ENCODE measurements around the gene CDK5R1. TPM values are rescaled to one million over a fixed set of nuclear protein-coding genes. Genes with fewer than 3 reads are reported as not detected.

Gene CDK5R1
- total RNA-seq, 4 donors from 2014 or later = 5.7 to 12.1 (median 10.7) TPM

- Histone ChIP-seq H3K36me3 (peaks cover 19 to 100% (median 34%) of the 10 kb centered on the region in 3 donors), H3K4me3 (no peak overlapping the region), H3K9me3 (no peaks in the 10 kb centered on the region), H3K27ac (no peak overlapping the region), H3K27me3 (no peaks in the 10 kb centered on the region), H3K4me1 (no peaks in the 10 kb centered on the region)
- TF ChIP-seq CTCF (IDR thresholded peaks at IDR 0.05) (no peak), POLR2A (IDR thresholded peaks at IDR 0.05) (no peak)
- intact Hi-C loops (cut with DNase I) = no loop called here
- no peak for DNase-seq
- 89 to 96% methylated on average over 7 of the region's 7 CpGs for WGBS, 2 donors
Measured at GRCh38 chr17:32467949-32468348, 18.8 kb upstream of the CDK5R1 start.

GRCh38 chr17:32470405-32471167 is 16.2 kb upstream of the CDK5R1 start:
- TF ChIP-seq POLR2A (IDR thresholded peaks at IDR 0.05) (no peak), CTCF (IDR thresholded peaks at IDR 0.05) (no peak)
- no peaks in the 10 kb centered on the region for H3K9me3 ChIP-seq
- no peaks in the 10 kb centered on the region for H3K4me1 ChIP-seq
- peaks cover 30 to 100% (median 56%) of the 10 kb centered on the region in 3 donors for H3K36me3 ChIP-seq
- no peak for DNase-seq
- H3K27ac ChIP-seq = no peak overlapping the region
- 91 to 96% methylated on average over 6 of the region's 6 CpGs for WGBS, 2 donors
- no peak overlapping the region for H3K4me3 ChIP-seq
- H3K27me3 ChIP-seq = no peaks in the 10 kb centered on the region
- intact Hi-C loops (cut with DNase I) = no loop called here

- TF ChIP-seq POLR2A (IDR thresholded peaks at IDR 0.05) = no peak
- no peak for TF ChIP-seq CTCF (IDR thresholded peaks at IDR 0.05)
- Histone ChIP-seq H3K4me1 (no peaks in the 10 kb centered on the region), H3K27me3 (no peaks in the 10 kb centered on the region), H3K27ac (no peak overlapping the region), H3K36me3 (peaks cover 38 to 100% (median 67%) of the 10 kb centered on the region in 3 donors), H3K9me3 (no peaks in the 10 kb centered on the region), H3K4me3 (no peak overlapping the region)
- intact Hi-C loops (cut with DNase I) = no loop called here
- no peak for DNase-seq
- 94 to 95% methylated on average over 4 of the region's 4 CpGs for WGBS, 2 donors
Measured at GRCh38 chr17:32471652-32472051, 15.1 kb upstream of the CDK5R1 start.

GRCh38 chr17:32475258-32475657 is 11.5 kb upstream of the CDK5R1 start:
- no peak for DNase-seq
- H3K27ac ChIP-seq = no peak overlapping the region
- intact Hi-C loops (cut with DNase I) = no loop called here
- peaks cover 47 to 100% (median 74%) of the 10 kb centered on the region in 3 donors for H3K36me3 ChIP-seq
- TF ChIP-seq CTCF (IDR thresholded peaks at IDR 0.05) (no peak), POLR2A (IDR thresholded peaks at IDR 0.05) (no peak)
- no peak overlapping the region for H3K4me3 ChIP-seq
- no peaks in the 10 kb centered on the region for H3K4me1 ChIP-seq
- H3K27me3 ChIP-seq = no peaks in the 10 kb centered on the region
- no peaks in the 10 kb centered on the region for H3K9me3 ChIP-seq
- 90 to 92% methylated on average over 3 of the region's 3 CpGs for WGBS, 2 donors

GRCh38 chr17:32477220-32477619 is 9.6 kb upstream of the CDK5R1 start:
- no peaks in the 10 kb centered on the region for H3K9me3 ChIP-seq
- no peak overlapping the region for H3K27ac ChIP-seq
- no peak overlapping the region for H3K4me3 ChIP-seq
- 90 to 92% methylated on average over 8 of the region's 8 CpGs for WGBS, 2 donors
- no peak for DNase-seq
- TF ChIP-seq POLR2A (IDR thresholded peaks at IDR 0.05) (no peak), CTCF (IDR thresholded peaks at IDR 0.05) (no peak)
- H3K4me1 ChIP-seq = no peaks in the 10 kb centered on the region
- H3K36me3 ChIP-seq = peaks cover 50 to 100% (median 68%) of the 10 kb centered on the region in 3 donors
- H3K27me3 ChIP-seq = no peaks in the 10 kb centered on the region
- intact Hi-C loops (cut with DNase I) = no loop called here

All from esophagus squamous epithelium (tissue), 5 donors.